ENCODE results near the gene PRPS1.
"Not testable (repeated sequence)": the region's sequence is repeated elsewhere in the genome, so short reads cannot be mapped to it uniquely, and the experiment has no call there.

PRPS1 gene

DNA sequence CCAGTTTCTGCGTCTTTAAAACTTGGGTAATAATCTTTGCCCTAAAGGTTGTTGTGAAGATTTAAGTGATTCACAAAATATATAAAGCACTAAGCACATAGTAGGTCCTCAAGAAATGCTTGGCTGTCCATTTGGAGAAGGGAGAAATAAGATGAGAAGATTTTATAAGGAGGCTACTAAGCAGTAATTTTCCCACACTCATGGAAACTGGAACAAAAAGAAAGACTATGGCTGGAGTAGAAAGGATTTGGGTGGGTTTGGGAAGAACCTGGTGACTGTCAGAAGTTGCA is 47.0 kb downstream of the PRPS1 start:
- no peak for DNase-seq (ENCODE audit: low read depth)

DNA sequence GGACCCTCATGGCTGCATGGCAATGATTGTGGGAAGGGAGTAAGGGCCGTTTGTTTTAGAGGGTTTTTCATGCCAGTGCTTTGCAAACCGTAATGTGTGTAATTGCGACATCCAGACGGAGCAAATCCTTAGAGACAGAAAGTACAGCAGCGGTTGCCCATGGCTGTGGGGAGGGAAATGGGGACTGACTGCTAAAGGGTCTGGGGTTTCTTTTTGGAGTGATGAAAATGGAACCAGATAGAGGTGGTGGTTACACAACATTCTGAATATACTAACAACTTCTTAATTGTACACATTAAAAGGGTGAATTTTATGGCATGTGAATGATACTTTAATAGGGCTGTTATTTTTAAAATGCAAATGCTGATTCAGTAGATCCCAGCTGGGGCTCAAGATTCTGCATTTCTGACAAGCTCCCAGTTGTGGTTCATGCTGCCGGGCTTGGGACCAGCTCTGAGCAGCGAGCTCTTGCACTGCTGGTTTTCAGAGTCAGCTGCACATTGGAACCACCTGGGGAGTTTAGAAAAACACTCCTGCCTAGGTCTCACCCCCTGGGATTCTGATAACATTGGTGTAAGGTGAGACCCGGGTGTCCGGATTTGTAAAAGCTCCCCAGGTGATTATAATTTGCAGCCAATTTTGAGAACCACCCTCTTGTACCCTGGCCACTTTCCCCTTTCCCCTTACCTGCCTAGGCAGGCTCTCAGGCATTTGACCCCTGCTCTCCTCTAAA is 47.7 kb downstream of the PRPS1 start:
- no peak for DNase-seq (ENCODE audit: low read depth)

DNA sequence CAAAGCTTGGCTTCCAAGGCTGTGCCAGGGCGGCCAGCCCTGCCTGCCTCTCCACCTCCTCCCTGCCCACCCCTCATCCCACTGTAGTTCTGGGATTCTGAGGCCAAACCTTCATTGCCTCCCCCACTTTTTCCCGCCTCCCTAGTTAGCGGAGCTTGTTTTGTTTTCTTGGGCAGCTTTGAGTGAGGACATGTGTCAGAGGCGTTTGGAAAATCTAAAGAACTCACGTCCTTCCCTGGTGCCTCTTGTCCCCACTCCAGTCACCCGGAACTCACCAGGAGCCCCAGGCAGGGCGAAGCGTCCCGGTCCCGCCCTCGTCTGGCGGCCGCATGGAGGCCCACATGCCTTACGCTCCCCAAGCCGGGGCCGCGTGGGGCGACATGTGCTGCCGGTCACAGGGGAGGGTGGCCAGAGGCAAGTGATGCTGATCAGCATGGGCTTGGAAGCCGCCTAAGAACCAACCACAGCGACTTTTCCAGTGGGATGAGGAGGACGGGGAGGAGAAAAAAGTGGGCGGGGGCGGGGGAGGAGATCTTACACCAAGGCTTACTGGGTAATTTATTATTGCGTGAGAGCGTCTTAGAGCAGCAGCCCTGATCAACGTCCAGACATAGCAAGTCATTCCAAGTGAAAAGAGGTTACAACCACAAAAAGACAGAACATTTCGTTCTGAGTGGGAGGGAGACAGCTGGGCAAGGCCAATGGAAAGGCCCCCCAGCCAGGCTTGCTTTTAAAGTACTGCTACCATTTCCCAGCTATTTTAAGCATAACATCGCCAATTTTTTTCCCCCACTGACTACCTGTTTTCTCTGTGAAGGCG is 48.5 kb downstream of the PRPS1 start:
- DNase-seq (ENCODE audit: low read depth): peak; percentile 36

DNA sequence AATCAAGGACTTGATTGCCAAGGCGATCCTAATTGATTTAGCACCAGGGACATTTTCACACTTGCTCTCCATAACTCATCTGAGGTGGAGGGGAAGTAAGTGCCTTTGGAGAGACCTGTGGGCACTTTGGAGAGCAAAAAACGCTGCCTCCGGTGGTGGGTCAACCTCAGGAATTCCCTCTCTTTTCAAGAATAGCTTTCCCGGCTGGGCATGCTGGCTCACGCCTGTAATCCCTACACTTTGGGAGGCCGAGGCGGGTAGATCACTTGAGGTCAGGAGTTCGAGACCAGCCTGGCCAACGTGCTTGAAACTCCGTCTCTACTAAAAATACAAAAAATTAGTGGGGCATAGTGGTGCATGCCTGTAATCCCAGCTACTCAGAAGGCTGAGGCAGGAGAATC is 49.2 kb downstream of the PRPS1 start:
- no peak for DNase-seq (ENCODE audit: low read depth)

DNA sequence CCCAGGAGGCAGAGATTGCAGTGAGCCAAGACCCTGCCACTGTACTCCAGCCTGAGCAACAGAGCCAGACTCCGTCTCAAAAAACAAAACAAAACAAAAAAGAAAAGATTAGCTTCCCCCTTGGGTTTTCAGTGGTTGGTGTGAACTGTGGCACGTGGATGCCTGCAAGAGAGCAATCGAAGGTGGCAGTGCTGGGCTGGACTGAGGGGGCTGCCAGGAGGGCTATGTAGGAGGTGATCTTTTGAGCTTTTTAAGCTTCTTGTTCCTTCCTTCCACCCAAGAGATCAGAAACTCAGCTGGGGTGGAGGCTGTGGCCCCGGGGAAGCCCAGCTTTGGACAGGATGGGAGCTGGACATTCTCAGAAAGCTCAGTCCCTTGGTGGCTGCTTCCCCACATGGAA is 49.6 kb downstream of the PRPS1 start:
- no peak for DNase-seq (ENCODE audit: low read depth)

DNA sequence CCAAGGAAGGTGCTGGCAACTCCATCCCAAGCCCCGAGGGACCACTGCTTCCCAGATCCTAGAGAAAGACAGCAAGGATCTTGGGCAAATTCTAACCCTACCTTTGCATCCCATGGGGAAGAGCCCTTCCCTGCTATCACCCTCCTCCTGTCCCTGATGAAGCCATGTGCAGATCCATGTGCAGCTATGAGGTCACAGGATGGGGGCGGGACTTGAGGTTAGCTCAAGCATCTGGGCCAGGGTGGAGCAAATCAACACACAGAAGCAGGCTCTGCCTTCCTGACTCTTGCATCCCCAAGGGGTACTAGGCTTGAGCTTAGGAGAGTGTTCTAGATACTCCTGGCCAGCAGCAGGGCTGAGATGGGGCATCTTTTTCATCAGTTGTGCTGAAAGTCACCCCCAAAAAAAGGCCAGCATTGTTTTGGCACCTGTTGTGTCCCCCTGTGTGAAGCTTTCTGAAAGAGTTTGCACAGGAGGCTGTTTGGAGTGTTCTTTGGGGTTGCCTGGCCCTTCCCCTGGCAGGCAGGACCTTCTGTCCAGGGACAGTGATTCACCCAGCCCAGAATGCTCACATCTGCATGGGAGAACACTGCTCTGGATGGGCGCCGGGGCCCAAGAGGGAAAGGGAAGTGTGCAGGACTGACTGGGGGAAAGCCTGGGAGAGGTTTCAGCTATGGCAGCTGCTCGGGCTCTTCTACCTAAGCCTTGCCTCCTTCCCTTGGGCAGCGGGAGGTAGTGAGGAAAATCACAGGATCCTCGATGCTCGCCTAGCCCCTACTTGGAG is 50.8 kb downstream of the PRPS1 start:
- DNase-seq (ENCODE audit: low read depth): peak; percentile 49

DNA sequence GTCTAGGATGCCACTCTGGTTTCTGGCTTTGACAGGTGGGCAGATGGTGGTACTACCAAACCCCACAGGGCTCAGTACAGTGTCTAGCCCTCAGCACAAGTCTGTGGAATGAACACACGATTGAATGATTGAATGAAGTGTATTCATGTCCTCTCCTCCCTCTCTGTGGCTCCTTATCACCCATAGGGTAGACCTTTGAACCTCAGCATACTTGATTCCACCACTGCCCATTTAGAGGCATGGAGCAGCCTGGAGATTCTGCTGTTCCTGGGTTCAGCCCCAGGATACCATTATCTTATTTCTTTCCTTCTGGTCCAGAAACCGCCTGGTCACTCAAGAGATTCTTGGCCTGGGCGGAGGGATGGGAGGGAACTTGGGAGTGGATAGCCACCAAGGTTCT is 53.9 kb downstream of the PRPS1 start:
- DNase-seq (ENCODE audit: low read depth): no peak

DNA sequence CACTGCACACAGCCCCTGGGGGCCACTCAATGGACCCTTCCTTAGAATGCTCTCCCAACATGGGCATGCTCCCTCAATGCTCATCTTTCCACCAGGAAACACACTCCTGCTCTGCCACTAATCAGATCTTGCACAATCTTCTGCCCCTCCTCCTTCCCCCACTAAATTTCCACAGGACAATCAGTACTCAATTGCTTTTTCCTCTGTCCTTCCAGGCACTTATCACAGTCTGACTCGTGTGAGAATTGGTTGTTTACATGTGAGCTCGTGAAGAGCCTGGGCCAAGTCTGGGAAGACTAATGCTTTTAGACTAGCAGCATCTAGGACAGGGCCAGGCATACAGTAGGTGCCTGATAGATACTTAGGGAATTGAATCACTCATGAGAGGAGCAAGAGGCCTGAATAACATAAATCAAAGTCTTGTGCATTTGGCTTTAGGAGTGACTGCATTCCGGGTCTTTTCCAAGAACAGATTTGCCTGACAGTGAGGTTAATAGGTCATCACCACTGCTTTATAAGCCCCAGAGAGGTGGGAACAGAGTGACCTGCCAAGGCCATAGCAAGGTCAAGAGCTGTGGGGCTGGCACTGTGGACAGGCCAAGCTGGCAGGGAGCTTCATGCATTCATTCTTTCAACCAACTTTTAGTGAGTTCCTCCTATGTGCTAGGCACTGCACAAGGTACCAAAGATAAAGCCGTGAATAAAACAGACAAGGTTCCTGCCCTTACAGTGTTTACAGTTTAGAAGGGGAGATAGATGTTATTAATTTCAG is 55.0 kb downstream of the PRPS1 start:
- no peak for DNase-seq (ENCODE audit: low read depth)

DNA sequence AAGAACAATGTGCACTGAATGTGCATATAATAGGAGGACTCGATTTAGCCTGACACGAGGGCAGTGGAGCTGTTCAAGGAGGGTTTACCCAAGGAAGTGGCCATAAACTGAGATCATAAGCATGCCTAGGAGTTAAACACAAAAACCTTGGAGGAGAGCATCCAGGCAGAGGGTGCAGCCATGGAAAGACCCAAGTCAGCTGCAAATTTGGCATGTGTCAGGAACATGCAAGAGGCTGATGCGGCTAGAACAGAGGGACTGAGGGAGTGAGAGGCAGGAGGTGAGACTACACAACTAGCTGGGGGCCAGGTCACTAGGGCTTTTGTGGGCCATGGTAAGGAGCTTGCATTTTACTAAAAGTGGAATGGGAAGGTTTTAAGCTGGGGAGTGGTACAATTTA is 55.6 kb downstream of the PRPS1 start:
- no peak for DNase-seq (ENCODE audit: low read depth)

DNA sequence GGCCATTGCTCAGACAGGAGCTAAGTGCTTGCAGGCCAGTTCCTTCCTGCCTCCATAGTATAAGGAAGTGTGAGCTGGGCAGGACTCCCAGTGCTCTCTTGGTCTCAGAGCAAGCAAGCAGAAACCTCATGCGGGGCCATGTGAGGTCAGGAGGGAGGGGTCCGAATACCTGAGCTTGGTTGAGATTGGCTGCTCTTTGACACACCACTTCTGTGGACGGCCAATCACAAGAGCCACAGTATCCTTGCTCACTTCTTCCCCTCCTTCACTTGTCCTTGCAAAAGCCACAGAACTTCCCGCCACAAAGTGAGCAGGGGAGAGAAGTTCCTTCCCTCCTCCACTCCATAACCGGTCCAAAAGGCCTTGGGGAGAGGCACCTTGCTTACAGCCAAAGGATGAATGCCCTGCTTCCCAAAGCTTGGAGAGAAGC is 56.7 kb downstream of the PRPS1 start:
- DNase-seq (ENCODE audit: low read depth): no peak

DNA sequence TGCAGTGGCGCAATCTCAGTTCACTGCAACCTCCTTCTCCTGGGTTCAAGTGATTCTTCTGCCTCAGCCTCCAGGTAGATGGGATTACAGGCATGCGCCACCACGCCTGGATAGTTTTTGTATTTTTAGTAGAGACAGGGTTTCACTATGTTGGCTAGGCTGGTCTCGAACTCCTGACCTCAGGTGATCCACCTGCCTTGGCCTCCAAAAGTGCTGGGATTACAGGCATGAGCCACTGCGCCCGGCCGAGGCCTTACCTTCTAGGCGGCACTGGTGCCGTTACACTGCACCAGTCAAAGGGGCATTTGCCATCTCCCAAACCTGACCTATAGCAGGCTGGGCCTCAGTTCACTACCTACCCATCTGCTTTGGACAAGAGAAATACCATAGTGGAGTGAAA is 57.3 kb downstream of the PRPS1 start:
- not testable (repeated sequence) for DNase-seq (ENCODE audit: low read depth)

DNA sequence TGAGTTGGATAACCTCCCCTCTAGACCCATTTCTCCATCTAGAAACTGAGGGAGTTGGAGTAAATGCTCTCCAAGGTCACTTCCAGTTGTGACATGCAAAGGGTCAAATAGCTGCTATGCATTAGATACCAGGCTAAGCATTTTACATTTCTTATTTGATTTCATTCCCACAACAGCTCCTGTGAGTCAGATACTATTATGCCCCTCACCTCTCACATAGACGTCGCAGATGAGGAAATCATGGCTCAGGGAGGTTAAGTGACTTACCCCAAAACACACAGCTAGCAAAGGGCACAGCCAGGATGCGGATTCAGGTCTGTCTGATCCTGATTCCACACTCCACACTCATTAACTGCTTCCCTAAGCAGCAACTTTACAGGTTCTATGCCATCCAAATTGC is 57.7 kb downstream of the PRPS1 start:
- no peak for DNase-seq (ENCODE audit: low read depth)

DNA sequence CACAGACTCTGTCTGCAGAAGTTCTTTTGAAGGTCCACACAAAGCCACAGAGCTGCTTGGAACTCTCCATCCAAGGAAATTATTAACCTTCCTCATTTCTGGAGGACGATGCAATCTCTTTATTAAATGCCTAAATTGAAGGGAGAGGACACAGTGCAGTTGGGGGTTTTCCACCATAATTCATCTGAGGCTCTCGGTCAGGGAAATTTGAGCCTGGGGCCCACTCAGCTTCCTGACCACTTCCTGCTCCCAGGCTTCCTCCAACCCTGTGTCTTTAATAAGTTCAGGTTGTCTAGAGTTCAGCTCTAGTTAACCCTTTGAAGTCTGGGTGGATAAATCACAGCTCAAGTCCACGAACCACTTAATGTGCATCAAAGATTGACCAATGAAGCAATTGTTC is 58.5 kb downstream of the PRPS1 start:
- DNase-seq (ENCODE audit: low read depth): no peak

DNA sequence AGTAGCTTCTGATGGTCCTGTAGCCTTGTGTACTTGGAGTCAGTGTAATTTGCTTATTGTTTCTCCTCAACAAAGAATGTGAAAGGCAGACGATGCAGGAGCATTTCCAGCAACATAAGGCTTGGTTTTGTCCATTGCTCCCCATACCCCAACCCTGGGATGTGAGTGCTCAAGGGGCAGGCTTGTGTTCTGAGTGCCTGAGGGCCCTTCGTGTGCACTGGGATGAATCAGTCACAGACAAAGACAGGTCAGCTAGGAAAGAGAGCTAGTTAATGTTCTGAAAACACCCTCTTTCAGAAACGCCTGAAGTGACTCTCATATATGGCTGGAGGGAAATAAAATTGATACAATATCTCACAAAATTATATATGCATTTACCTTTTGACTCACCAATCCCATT is 59.1 kb downstream of the PRPS1 start:
- DNase-seq (ENCODE audit: low read depth): no peak

DNA sequence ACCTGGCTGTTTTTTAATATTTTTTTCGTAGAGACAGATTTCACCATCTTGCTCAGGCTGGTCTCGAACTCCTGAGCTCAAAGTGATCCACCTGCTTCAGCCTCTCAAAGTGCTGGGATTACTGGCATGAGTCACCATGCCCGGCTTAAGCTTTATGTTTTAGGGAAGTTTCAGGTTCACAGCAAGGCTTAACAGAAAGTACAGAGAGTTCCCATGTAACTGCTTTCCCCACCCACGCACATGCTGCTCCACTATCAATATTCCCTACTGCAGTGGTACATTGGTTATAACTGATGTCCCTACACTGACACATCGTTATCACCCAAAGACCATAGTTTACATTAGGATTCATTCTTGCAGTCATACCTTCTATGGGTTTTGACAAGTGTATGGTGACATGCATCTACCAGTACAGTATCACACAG is 62.7 kb downstream of the PRPS1 start:
- no peak for DNase-seq (ENCODE audit: low read depth)

DNA sequence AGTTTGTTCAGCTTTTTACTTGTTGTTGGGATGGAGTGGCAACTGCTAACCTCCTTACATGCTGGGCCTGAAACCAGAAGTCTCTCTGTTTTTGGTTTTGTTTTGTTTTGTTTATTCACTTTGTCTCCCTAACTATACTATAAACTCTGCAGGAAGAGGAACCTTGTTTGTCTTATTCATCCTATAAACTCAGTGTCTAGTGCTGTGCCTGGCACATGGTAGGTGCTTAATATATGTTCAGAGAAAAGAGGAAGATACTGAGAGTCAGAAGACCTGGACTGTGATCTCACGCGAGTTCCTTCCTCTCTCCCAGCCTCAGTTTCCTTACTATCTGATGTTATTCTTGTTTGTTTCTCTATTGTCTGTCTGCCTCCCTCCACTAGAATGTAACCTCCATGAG is 71.3 kb downstream of the PRPS1 start:
- no peak for DNase-seq (ENCODE audit: low read depth)

DNA sequence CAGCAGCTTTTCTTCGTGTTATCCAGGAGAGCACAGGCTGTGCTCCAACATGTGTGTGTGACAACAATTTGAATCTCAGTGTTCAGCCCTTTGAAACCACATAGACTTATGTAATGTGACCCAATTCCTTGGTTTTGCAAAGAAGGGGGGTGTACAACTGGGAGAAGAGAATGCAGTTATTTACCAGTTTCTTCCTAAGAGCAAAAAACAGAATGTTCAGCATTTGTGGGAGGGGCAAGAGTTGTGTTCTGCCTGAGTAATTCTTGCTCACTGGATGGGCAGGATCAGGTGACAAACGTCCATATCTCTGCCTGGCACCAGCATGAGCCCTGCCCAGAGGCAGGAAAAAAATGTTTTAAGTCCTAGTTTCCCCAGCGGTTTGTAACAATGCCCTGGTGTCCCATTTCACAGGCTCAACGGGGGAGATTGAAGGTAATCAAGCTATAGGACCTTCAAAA is 72.0 kb downstream of the PRPS1 start:
- no peak for DNase-seq (ENCODE audit: low read depth)
